GM18526 (cell line): ENCODE results near the gene LHX5.

ENCODE experiments used
- POLR2A ChIP-seq: IDR thresholded peaks from 3 replicates; pipeline ENCODE4 v1.6.1; 2011; ENCODE audit not compliant: insufficient read length; ENCODE audit errors: extremely low read depth

The LHX5 gene

GRCh38 chr12:113420996-113421595 is 50.6 kb downstream of the LHX5 start:
- no peak for TF ChIP-seq POLR2A

- no peak for TF ChIP-seq POLR2A
Measured at GRCh38 chr12:113418213-113418879, 53.3 kb downstream of the LHX5 start.

DNA sequence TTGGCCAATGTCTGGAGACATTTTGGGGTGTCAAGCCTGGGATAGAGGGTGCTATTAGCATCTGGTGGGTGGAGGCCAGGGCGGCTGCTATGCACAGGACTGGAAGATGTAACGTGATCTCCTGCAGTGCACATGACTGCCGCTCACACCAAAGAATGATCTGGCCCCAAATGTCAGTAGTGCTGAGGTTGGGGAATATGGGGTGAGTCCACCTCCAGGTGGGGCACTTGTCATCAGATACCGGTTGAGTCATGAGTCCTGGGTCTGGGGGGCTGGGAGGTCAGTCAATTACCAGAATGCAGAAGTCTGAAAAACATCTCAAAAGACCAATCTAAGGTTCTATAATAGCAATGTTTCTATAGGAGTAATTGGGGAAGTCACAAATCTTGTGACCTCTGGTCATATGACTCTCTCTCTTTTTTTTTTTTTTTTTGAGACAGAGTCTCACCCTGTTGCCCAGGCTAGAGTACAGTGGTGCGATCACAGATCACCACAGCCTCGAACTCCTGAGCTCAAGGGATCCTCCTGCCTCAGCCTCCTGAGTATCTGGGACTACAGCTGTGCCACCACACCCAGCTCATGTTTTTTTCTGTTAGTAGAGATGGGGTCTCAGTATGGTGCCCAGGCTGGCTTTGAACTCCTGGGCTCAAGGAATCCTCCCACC is 55.4 kb downstream of the LHX5 start:
- TF ChIP-seq POLR2A = no peak

GRCh38 chr12:113414519-113415038 is 57.1 kb downstream of the LHX5 start:
- no peak for TF ChIP-seq POLR2A

- TF ChIP-seq POLR2A = no peak
Measured at GRCh38 chr12:113413488-113413939, 58.2 kb downstream of the LHX5 start.
